Endometrial microvascular endothelial cells (primary cell): ENCODE data around the gene CCDC88B. TPM values are rescaled to one million over a fixed set of nuclear protein-coding genes. Genes with fewer than 3 reads are reported as not detected.

Experiments used
- in situ Hi-C: cut with HindIII; loops from 2 replicates; pipeline ENCODE4 v1.10.0; 2017; ENCODE audit warnings: low sequenced_read_pairs, low pct_unique_long_range_greater_than_20kb; ENCODE audit errors: inconsistent ontology term
- total RNA-seq: library from RNA; depleted of rRNA; stranded (reverse); fragments of >200 nt; gene quantifications from one replicate; pipeline ENCODE4 v1.2.3, GENCODE V29; 2015; ENCODE audit errors: inconsistent ontology term

The CCDC88B gene
- total RNA-seq, 1 donor from 2014 or later = 8.5 TPM

DNA sequence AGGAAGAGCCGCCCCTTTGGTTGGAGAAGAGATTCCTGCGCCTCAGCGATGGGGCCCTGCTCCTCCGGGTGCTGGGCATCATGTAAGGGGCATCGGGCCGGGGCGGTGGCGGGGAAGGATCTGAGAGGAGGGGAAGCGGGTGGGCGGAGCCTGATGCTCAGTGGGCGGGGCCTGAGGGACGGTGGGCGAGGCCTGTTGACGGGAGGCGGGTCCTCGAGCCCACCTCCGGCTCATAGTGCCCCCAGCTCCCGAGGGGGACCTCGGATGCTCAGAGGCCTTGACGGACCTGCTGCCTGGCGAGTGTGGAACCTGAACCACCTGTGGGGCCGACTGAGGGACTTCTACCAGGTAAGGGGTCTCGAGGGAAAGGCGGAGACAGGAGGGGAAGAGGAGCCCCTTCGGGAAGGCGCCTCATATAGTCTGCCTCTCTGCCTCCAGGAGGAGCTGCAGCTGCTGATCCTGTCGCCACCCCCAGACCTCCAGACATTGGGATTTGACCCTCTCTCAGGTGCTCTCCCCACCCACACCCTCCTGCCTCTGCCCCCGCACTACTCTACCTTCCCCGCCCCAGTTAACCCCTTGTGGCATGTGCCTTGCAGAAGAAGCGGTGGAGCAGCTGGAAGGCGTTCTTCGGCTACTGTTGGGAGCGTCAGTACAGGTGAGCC is 799 bp downstream of the CCDC88B start:
- in situ Hi-C loops = no loop called here

DNA sequence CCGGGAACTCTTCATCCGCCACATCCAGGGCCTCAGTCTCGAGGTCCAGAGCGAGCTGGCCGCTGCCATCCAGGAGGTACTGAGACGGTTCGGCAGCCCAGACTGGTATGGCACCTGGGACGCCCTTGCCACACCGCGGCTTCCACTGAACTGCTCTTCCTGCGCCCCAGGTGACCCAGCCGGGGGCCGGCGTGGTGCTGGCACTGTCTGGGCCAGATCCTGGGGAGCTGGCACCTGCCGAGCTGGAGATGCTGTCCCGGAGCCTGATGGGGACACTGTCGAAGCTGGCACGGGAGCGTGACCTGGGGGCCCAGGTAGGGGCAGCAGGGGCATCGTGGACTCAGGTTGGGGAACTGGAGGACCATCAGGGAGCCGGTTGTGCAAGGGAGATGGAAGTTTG is 1.4 kb downstream of the CCDC88B start:
- in situ Hi-C loops = no loop called here

DNA sequence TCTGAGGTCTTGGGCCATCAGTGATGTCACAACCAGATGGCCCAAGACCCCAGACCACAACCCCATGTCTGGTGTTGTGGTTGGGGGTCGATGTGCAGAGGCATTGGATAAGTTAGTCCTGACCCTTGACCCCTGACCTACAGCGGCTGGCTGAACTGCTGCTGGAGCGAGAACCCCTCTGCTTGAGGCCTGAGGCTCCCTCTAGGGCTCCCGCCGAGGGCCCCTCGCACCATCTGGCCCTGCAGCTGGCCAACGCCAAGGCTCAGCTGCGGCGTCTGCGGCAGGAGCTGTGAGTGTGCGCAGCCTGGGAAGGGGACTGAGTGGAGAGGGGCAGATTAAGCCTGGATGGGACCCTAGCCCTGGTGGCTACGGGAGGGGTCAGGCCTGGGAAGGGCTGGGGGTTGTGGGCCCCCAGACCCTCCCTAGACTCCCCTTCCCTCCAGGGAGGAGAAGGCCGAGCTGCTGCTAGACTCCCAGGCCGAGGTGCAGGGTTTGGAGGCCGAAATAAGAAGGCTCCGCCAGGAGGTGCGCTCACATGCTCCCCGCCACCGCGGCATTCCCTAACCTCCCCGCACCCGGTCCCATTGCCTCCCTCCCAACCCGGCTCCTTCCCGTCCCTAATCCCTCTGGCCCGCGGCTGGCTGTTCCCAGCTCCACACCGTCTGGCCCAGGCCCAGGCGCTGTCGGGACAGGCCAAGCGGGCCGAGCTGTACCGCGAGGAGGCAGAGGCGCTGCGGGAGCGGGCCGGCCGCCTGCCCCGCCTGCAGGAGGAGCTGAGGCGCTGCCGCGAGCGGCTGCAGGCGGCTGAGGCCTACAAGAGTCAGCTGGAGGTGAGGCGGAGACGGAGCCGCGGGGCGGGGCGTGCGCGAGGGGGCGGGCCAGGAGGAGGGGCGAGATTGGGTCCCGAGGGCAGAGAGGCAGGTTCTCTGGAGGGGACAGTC is 2.1 kb downstream of the CCDC88B start:
- in situ Hi-C loops = no loop called here

DNA sequence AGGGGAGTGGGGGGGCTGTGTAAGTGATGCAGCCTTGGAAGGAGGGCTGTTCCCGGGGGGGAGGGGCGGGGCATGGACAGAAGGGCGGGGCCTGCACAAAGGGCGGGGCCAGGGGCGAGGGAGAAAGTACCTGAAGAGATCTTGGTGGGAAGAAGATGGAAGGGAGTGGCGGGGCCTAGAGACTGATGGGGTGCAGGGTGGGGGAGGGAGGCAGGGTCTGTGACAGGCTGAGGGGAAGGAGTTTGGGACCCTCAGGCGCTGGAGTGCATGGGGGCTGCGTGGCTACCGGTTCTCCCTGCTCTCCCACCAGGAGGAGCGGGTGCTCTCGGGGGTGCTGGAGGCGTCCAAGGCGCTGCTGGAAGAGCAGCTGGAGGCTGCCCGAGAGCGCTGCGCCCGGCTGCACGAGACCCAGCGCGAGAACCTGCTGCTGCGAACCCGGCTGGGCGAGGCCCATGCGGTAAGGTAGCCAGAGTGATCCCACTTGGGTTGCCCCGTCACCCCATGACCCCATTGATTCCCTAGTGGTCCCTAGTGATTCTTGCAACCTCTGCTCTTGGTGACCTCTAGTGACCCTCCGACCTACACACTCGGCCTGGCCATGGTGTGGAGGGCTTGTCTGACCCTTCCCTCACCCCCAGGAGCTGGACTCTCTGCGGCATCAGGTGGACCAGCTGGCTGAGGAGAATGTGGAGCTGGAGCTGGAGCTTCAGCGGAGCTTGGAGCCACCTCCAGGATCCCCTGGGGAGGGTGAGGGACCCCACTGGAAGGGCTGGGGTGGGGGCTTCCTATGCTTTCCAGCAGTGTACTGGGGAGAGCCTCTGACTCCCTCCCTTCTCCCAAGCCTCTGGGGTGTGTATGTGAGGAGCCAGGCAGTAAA is 3.1 kb downstream of the CCDC88B start:
- in situ Hi-C loops = no loop called here

DNA sequence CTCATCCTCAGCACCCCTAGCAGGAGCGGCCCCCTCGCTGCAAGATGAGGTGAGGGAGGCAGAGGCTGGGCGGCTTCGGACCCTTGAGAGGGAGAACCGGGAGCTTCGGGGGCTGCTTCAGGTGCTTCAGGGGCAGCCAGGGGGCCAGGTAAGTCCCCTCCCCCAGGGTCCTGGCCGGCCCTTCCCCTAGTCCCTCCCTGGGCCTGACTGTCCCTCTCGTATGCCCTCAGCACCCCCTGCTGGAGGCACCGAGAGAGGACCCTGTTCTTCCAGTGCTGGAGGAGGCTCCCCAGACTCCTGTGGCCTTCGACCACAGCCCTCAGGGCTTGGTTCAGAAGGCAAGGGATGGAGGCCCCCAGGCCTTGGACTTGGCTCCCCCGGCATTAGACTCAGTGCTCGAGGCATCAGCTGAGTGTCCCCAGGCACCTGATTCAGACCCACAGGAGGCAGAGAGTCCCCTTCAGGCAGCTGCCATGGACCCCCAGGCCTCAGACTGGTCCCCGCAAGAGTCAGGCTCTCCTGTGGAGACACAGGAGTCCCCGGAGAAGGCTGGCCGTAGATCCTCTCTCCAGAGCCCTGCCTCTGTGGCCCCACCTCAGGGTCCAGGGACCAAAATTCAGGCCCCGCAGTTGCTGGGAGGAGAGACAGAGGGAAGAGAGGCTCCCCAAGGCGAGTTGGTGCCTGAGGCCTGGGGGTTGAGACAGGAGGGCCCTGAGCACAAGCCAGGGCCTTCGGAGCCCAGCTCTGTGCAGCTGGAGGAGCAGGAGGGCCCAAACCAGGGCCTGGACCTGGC is 4.0 kb downstream of the CCDC88B start:
- in situ Hi-C loops = no loop called here

DNA sequence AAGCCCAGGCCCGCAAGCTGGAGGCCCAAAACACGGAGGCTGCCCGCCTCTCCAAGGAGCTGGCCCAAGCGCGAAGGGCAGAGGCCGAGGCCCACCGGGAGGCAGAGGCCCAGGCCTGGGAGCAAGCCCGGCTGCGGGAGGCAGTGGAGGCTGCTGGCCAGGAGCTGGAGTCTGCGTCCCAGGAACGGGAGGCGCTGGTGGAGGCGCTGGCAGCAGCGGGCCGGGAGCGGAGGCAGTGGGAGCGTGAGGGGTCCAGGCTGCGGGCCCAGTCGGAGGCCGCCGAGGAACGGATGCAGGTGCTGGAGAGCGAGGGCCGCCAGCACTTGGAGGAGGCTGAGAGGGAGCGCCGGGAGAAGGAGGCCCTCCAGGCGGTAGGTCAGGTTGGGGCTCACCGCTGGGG is 4.8 kb downstream of the CCDC88B start:
- in situ Hi-C loops = no loop called here

DNA sequence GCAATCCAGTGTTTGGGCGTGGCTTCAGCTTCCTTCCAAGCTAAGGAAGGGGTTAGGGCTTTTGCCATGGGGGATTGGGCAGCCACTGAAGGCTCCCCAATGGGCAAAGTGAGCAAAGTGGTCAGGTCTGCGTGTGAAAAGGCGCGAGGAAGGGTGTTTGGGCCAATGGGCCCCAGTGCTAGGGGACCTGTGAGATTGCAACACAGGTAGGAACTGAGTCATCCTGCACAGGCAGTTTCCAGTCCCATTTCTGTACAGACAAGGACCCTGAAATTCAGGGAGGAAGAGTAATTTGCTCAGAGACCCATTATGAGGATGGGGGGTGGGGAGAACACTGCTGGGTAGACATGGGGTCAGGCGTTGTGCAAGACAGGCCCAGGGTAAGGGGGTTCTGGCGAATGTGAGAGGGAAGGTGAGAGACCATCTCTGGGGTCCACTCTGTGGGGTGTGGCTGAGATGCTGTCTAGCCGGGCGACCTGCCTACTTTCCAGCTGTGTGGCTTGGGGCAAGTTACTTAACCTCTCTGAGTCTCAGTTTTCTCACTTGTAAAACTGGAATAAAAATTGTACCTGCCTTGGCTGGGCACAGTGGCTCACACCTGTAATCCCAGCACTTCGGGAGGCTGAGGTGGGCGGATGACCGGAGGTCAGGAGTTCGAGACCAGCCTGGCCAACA is 7.3 kb downstream of the CCDC88B start:
- in situ Hi-C loops = no loop called here

DNA sequence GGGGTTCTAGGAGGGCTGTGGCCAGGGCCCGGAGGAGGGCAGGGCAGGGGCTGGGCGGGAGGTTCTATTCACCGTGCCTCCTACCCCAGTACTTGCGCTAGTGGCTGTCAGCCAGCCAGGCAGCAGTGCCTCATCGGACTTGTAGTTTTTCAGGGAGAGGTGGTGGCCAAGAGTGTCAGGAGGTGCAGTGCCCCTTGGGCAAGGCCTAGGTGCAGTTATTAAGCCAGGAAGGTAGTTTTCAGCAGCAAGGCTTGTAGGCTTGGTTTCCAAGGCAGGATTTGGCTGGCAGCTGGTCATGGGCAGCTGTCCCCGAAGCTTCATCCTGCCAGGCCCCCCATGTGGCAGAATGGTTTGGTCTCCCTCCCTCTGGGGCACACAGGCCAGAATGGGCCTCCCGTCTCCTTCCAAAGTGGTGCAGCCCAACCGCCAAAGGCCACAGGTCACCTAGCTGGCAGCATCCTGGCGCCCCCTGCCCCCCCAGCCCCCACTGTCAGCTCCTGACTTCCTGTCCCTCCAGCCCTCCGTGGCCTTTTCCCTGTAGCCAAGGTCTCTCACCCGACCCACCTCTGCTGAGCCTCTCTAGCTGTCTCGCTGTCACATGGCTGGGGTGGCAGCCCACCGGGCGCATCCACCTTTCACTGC is 8.5 kb downstream of the CCDC88B start:
- in situ Hi-C loops = no loop called here

DNA sequence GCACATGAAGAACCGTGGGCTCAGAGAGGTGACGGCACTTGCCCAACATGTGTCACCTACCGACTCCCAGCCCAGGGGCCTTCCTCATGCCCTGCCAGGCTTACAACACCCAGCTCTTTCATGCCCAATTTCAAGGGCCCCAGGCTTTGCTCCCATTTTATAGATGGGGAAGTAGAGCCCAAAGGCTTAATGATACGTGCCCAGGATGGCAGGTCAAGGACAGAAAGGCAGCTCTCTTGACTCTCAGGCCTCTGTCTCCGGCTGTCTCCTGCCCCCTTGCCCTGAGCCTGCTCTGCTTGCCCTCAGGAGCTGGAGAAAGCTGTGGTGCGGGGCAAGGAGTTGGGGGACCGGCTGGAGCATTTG is 9.0 kb downstream of the CCDC88B start:
- in situ Hi-C loops = no loop called here

DNA sequence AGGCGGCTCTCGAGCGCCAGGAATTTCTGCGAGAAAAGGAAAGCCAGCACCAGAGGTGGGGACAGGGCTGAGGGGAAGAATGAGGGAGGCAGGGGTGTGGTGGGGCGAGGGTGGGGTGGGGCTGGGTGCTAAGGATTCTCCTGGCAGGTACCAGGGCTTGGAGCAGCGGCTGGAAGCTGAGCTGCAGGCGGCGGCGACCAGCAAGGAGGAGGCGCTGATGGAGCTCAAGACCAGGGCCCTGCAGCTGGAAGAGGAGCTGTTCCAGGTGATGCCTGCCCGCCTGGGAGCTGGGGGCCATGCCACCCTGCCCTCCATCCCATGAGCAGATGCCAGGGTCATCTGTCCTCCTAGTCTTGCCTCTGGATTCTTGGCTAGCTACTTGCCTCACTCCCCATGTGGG is 9.4 kb downstream of the CCDC88B start:
- in situ Hi-C loops = no loop called here

DNA sequence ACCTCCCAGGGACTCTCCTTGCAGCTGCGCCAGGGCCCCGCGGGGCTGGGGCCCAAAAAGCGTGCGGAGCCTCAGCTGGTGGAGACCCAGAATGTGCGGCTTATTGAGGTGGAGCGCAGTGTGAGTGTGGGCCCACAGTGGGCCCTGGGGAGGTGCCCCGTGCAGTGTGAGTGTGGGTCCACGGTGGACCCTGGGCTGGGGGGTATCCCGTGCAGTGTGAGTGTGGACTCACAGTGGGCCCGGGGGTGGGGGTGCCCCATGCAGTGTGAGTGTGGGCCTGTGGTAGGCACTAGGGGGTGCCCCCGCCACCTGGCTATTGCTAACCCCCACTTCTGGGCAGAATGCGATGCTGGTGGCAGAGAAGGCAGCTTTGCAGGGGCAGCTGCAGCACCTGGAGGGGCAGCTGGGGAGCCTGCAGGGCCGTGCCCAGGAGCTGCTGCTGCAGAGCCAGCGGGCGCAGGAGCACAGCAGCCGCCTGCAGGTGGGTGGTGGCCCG is 11.2 kb downstream of the CCDC88B start:
- in situ Hi-C loops = no loop called here

DNA sequence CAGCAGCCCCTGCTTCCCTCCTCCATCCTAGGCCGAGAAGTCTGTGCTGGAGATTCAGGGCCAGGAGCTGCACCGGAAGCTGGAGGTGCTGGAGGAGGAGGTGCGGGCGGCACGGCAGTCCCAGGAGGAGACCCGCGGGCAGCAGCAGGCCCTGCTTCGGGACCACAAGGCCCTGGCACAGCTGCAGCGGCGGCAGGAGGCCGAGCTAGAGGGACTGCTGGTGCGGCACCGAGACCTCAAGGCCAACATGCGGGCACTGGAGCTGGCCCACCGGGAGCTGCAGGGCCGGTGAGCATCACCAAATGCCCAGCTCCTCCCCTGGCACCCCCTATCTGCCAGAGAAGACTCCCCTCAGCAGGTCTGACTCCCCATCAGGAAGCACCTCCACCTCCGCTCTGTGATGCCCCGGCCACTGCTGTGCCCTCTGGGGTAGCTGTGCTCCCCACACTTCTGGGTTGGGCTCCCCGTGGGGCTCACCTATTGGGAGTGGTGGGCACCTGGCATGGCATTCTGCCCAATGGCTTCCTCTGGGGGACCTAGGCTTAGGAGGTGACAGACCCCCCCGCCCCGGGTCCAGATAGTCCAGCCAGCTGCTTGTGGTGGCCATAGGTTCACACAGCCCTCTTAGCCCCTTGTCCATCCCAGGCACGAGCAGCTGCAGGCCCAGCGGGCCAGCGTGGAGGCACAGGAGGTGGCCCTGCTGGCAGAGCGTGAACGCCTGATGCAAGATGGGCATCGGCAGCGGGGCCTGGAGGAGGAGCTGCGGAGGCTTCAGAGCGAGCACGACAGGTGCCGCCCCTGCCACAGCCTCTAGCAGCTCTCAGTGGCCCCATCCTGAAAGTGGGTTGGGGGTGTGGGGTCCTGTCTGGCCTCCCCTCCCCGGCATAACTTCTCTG is 12.3 kb downstream of the CCDC88B start:
- in situ Hi-C loops = no loop called here

DNA sequence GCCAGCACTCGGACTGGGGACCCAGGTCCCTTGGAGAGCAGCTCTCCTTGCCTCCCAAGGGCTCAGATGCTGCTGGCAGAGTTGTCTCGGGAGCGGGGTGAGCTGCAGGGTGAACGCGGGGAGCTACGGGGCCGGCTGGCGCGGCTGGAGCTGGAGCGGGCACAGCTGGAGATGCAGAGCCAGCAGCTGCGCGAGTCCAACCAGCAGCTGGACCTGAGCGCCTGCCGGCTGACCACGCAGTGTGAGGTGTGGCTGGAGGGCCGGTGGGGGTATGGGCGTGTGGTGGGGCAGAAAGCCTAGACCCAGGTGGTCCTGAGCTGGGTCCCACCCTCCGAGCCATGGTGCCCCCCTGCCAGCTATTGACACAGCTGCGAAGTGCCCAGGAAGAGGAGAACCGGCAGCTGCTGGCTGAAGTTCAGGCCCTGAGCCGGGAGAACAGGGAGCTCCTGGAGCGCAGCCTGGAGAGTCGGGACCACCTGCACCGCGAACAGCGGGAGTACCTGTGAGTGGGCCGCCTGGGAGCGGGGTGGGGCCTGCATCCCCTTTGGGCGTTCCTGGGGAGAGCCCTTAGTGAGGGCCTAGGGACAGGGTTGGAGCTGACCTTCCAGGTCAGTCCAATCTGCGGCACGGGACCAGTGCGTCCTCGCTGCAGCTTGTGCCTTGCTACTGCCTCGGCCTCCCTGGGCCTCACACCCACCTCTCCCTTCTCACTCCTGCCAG is 13.2 kb downstream of the CCDC88B start:
- in situ Hi-C loops = no loop called here

DNA sequence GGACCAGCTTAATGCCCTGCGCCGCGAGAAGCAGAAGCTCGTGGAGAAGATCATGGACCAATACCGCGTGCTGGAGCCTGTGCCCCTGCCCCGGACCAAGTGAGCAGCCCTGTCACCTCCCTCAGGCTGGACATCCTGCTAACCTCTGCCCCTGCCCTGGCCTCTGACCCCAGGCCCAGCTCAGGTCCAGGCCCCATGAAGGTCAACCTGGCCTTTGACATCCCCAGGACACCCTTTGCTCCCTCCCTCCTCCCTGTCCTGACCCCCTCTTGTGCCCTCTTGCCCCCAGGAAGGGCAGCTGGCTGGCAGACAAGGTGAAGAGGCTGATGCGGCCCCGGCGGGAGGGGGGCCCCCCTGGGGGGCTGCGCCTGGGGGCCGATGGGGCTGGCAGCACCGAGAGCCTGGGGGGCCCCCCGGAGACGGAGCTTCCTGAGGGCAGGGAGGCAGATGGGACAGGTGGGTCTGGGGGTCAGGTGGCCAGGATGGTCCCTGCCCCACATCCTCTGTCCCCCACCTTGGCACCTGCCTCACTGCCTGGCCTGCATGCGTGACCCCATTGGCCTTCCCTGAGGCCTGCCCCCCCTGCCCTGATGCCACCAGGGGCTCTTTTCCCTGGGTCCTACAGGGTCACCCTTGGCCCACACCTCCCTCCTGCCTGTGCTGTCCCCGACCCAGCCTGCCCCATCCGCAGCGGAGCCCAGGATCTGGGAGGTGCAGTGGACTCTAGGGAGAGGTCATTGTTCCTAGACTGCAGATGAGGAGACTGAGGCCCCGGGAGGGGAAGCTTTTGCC is 13.9 kb downstream of the CCDC88B start:
- in situ Hi-C loops = no loop called here
